HepG2 (cell line): ENCODE data around the gene CIAO2A.

ENCODE experiments used
- FOXK1 ChIP-seq: sonication (generic); formaldehyde crosslinking; IDR thresholded peaks from 2 replicates; pipeline ENCODE4 v1.4.0; 2020; ENCODE audit warnings: low read depth, missing genetic modification reagents, borderline replicate concordance
- POLR2A ChIP-seq, 2 experiments: IDR thresholded peaks; 2 replicates each; pipeline ENCODE4 v1.6.1; 2011; ENCODE audit warnings: low read depth in 2 of 2, low read length in 2 of 2, mild to moderate bottlenecking in 1 of 2, moderate library complexity in 1 of 2; ENCODE audit not compliant: insufficient read depth in 1 of 2

GRCh38 chr15:64029110-64029509 is 64.5 kb downstream of the CIAO2A start:
- no peak for TF ChIP-seq FOXK1
- no peak for TF ChIP-seq POLR2A (IDR thresholded peaks at IDR 0.05; ENCODE audit: insufficient read depth in 1 of 2, low read depth in 2 of 2, low read length in 2 of 2)
